Endodermal cell (in vitro differentiated cells): Measurements from ENCODE around the gene NDUFB4. TPM values are rescaled to one million over a fixed set of nuclear protein-coding genes. Genes with fewer than 3 reads are reported as not detected.

ENCODE experiments used
- DNase-seq: peaks from one replicate; pipeline ENCODE4 v3.0.0-alpha.2; 2017
- H3K27ac ChIP-seq: 2 replicates; pipeline ENCODE4 v1.5.1; 2013; ENCODE audit warnings: mild to moderate bottlenecking, low read depth, low read length, moderate library complexity
- H3K27me3 ChIP-seq: 2 replicates; pipeline ENCODE4 v1.6.1; 2013; ENCODE audit warnings: mild to moderate bottlenecking, low read length, moderate library complexity; ENCODE audit not compliant: insufficient read depth, control insufficient read depth, poor library complexity, severe bottlenecking
- H3K36me3 ChIP-seq: 2 replicates; pipeline ENCODE4 v1.7.0; 2013; ENCODE audit warnings: mild to moderate bottlenecking, low read length, moderate library complexity; ENCODE audit not compliant: control insufficient read depth, insufficient read depth
- H3K4me1 ChIP-seq: one replicate; pipeline ENCODE4 v1.7.0; 2013; ENCODE audit warnings: low read length; ENCODE audit not compliant: control insufficient read depth, insufficient read depth
- H3K4me3 ChIP-seq: 2 replicates; pipeline ENCODE4 v1.5.1; 2013; ENCODE audit warnings: mild to moderate bottlenecking, low read length, moderate library complexity
- H3K9ac ChIP-seq: 2 replicates; pipeline ENCODE4 v1.6.1; 2013; ENCODE audit warnings: mild to moderate bottlenecking, low read length, moderate library complexity; ENCODE audit not compliant: poor library complexity, severe bottlenecking; ENCODE audit errors: extremely low read depth
- H3K9me3 ChIP-seq: 2 replicates; pipeline ENCODE4 v1.6.1; 2013; ENCODE audit warnings: mild to moderate bottlenecking, low read length, moderate library complexity; ENCODE audit not compliant: control insufficient read depth
- H3K27ac Mint-ChIP-seq: 2 replicates; pipeline ENCODE4 v1.8.0; 2020; ENCODE audit warnings: mixed read lengths
- H3K27me3 Mint-ChIP-seq: 2 replicates; pipeline ENCODE4 v1.8.0; 2021; ENCODE audit warnings: mild to moderate bottlenecking, mixed read lengths; ENCODE audit not compliant: insufficient read depth
- H3K36me3 Mint-ChIP-seq: 2 replicates; pipeline ENCODE4 v1.8.0; 2020; ENCODE audit warnings: low read depth, mixed read lengths
- H3K4me1 Mint-ChIP-seq: 2 replicates; pipeline ENCODE4 v1.8.0; 2020; ENCODE audit warnings: mixed read lengths
- H3K4me3 Mint-ChIP-seq: 2 replicates; pipeline ENCODE4 v1.8.0; 2020; ENCODE audit warnings: mild to moderate bottlenecking, moderate library complexity, mixed read lengths
- H3K9me3 Mint-ChIP-seq: 2 replicates; pipeline ENCODE4 v1.8.0; 2020; ENCODE audit warnings: mild to moderate bottlenecking, mixed read lengths
- CTCF ChIP-seq: fragments of 200-600 bp; sonication (generic); conservative IDR thresholded peaks from 2 replicates; pipeline ENCODE4 v1.5.0; 2021; ENCODE audit warnings: antibody characterized with exemption, mild to moderate bottlenecking
- WGBS, 2 experiments: methylation state at CpG; one replicate each; pipeline versions ENCODE4 v1.1.5 to v1.1.7; 2013; ENCODE audit warnings: missing lambda C conversion rate in 2 of 2, mixed read lengths in 1 of 2; ENCODE audit not compliant: insufficient coverage in 1 of 2, insufficient read length in 1 of 2; 5-methylcytosine and 5-hydroxymethylcytosine counted together
- long read RNA-seq, 4 experiments: library from polyadenylated mRNA in 2 of 4; library from RNA in 1 of 4; library from capped mRNA in 1 of 4; stranded (forward) in 3 of 4; unstranded in 1 of 4; transcript quantifications; one replicate each; pipeline ENCODE4 v2.0.0, GENCODE V29; 2020 to 2021; ENCODE audit warnings: inconsistent platforms in 1 of 4
- polyA plus RNA-seq, 2 experiments: library from polyadenylated mRNA; stranded (reverse); fragments of 50-300 nt; gene quantifications; one replicate each; pipeline ENCODE4 v1.2.3, GENCODE V29; 2013
- total RNA-seq, 2 donors: library from RNA; stranded (reverse); fragmentation: NEBNext Ultra II Directional in 1 of 2; extraction: Animal tissue kit (Norgen Biotek cat#: 25700) in 1 of 2; gene quantifications; 2 replicates in 1 of 2; 3 replicates in 1 of 2; pipeline ENCODE4 v1.2.1, GENCODE V29; 2021

Gene NDUFB4
- total RNA-seq: 100 to 1,000 TPM; 144 to 181 TPM
- 301 TPM for polyA plus RNA-seq (2013, experiment 1 of 2)
- 285 TPM for polyA plus RNA-seq (2013, experiment 2 of 2)
- long read RNA-seq, experiment 1, transcript NDUFB4-201 (3 exons, 671 nt): major isoform, 107 of 117 reads
- long read RNA-seq, experiment 1, partial matches to known transcripts: 0 of 117 reads
- long read RNA-seq, experiment 1, other reads (novel, unspliced or antisense): 9 of 117 reads
- long read RNA-seq, experiment 2, transcript NDUFB4-201 (3 exons, 671 nt): major isoform, 83 of 92 reads
- long read RNA-seq, experiment 2, partial matches to known transcripts: 0 of 92 reads
- long read RNA-seq, experiment 2, other reads (novel, unspliced or antisense): 8 of 92 reads
- long read RNA-seq, experiment 3, transcript NDUFB4-201 (3 exons, 671 nt): major isoform, 55 of 61 reads
- long read RNA-seq, experiment 3, partial matches to known transcripts: 0 of 61 reads
- long read RNA-seq, experiment 3, other reads (novel, unspliced or antisense): 1 of 61 reads
- long read RNA-seq, experiment 4, partial matches to known transcripts: 0 of 2 reads
- long read RNA-seq, experiment 4, other reads (novel, unspliced or antisense): 2 of 2 reads

- TF ChIP-seq CTCF: no peak
- peak; percentile 98 for DNase-seq
- peak within 1 kb of the TSS; percentile 98 for H3K4me3 ChIP-seq
- H3K9me3 ChIP-seq: peaks cover 7% of the 10 kb centered on the region
- Mint-ChIP-seq H3K27me3 (peaks cover 3% of the 10 kb centered on the region), H3K9me3 (no peaks in the 10 kb centered on the region), H3K4me3 (peak within 1 kb of the TSS; percentile 88), H3K4me1 (peaks cover 18% of the 10 kb centered on the region), H3K36me3 (peaks cover 6% of the 10 kb centered on the region), H3K27ac (peak within 1 kb of the TSS; percentile 98)
- H3K27ac ChIP-seq: peak within 1 kb of the TSS; percentile 96
- H3K36me3 ChIP-seq: peaks cover 36% of the 10 kb centered on the region
- peak within 1 kb of the TSS; percentile 98 for H3K9ac ChIP-seq
- H3K4me1 ChIP-seq: peaks cover 4% of the 10 kb centered on the region
- no peaks in the 10 kb centered on the region for H3K27me3 ChIP-seq
- 0 to 1% methylated on average over 29 to 53 of the region's 53 CpGs for WGBS, 2 experiments
Measured at GRCh38 chr3:120596116-120596852, at the start of gene NDUFB4. Gene NDUFB4, plus strand, starts transcription at chr3:120596336. Its CDS starts 24 bp downstream, at chr3:120596360.

GRCh38 chr3:120550546-120550945 lies 45.6 kb upstream of the NDUFB4 start:
- H3K4me1 Mint-ChIP-seq: peaks cover 6% of the 10 kb centered on the region
- no peaks in the 10 kb centered on the region for H3K36me3 Mint-ChIP-seq
- no peaks in the 10 kb centered on the region for H3K9me3 ChIP-seq
- H3K4me3 ChIP-seq: no peak overlapping the region
- WGBS, 2 experiments: 75% methylated on average over 1 of the region's 1 CpG; no CpG with 5 or more reads in 1 of the 2 experiments
- no peak overlapping the region for H3K27ac Mint-ChIP-seq
- no peak overlapping the region for H3K9ac ChIP-seq
- no peak for DNase-seq
- H3K27me3 ChIP-seq: no peaks in the 10 kb centered on the region
- H3K27me3 Mint-ChIP-seq: peaks cover 2% of the 10 kb centered on the region
- H3K27ac ChIP-seq: no peak overlapping the region
- no peak overlapping the region for H3K4me3 Mint-ChIP-seq
- TF ChIP-seq CTCF: no peak
- H3K9me3 Mint-ChIP-seq: no peaks in the 10 kb centered on the region
- H3K36me3 ChIP-seq: no peaks in the 10 kb centered on the region
- H3K4me1 ChIP-seq: no peaks in the 10 kb centered on the region
